H54 (cell line): ENCODE measurements around the gene NMUR1.
A peak's percentile ranks its signal among the peaks of the same experiment; 100 is the strongest.
"Not testable (repeated sequence)": the region's sequence is repeated elsewhere in the genome, so short reads cannot be mapped to it uniquely, and the experiment has no call there.

Source experiments
- DNase-seq: peaks from one replicate; pipeline ENCODE4 v3.0.0; 2011; ENCODE audit warnings: low spot score, mixed read lengths; ENCODE audit not compliant: insufficient read length
- FAIRE-seq: peaks from 3 replicates; lab custom pipeline; 2011; peaks lifted over from hg19 to GRCh38; lab: Jason Lieb, UNC
- POLR2A ChIP-seq: IDR thresholded peaks from 2 replicates; pipeline ENCODE4 v1.6.1; 2011; ENCODE audit warnings: low read depth, mild to moderate bottlenecking, low read length

The NMUR1 gene

DNA sequence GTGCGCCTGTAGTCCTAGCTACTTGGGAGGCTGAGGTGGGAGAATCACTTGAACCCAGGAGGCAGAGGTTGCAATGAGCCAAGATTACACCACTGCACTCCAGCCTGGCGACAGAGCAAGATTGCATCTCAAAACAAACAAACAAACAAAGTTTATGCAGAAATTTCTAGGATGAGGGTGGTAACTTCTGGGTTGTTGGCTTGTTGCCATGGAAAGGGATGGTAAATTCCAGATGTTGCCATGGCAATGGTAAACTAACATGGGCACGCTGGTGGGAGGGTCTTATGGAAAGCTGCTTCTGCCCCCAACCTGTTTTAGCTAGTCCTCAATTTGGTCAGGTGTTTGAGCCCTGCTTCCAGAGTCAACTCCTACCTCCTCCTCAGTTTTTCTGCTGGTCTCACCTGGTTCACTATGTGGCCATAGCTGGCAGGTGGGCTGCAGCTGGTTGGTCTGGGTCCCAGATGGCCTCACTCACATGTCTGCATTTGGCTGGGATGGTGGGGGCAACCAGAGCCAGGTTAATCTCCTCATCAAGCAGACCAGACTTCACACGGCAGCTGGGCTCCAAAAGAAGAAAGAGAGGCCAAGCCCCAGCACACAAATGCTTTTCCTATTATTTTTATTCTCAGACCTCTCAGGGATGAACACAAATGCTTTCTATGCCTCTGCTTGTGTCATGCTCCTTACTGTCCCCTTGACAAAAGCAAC is 35.8 kb upstream of the NMUR1 start:
- TF ChIP-seq POLR2A = no peak
- DNase-seq (no peak), FAIRE-seq (no peak)

DNA sequence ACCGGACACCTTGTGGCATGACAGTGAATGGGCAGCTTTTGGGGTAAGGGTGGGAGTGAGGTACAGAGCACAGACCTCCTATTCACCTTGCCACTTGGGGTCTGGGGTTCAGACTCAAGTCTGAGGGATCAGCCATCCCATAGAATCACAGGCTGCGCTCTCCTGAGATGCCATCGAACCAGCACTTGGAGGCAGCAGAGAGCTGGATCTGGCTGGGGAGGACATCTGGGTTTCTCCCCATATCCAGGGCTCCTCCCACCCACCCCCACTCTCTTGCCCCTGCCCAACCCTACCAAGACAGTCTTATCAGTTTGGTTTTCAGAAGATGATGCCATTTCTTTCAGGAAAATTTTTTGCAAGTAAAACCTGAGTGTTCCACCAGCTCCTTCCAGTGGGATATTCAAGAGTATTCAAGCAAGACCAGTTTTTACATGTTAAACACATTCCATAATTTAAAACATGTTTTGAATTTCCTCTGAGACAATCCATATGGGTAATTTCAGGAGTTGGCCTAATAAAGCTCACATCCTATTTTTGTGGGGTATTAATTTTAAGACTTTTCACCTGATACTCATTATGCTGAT is 33.2 kb upstream of the NMUR1 start:
- FAIRE-seq (no peak), DNase-seq (peak; percentile 80)
- TF ChIP-seq POLR2A = no peak

DNA sequence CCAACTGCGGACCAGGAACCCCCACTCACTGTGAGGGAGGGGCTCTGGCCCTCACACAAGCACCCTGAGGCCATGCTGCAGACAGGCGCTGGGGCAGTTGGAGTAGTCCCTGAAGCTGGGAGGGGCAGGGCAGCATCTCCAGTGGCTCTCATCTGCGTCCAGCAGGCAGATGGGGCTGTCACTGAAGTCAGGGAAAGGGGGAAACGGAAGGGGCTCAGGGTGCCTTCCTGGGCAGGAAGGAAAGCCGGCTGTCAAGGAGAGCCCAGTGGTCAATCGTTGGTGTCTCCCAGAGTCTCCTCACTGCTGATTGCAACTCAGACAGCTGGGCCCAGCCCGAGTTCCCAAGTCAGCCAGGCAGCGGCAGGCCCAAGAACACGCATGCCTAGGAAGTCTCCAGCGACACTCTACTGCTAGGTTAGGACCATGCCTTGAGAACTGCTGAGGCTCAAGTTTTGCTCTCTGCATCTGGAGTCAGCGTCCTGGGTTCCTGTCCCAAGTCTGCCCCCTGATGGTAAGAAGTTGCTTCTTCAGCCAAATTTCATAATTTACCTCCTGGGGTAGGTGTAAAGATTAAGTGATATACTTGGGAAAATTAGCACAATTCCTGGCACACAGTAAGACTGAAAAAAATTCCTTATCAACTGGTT is 27.4 kb upstream of the NMUR1 start:
- DNase-seq = peak; percentile 69
- peak; percentile 15 for FAIRE-seq
- TF ChIP-seq POLR2A = no peak

DNA sequence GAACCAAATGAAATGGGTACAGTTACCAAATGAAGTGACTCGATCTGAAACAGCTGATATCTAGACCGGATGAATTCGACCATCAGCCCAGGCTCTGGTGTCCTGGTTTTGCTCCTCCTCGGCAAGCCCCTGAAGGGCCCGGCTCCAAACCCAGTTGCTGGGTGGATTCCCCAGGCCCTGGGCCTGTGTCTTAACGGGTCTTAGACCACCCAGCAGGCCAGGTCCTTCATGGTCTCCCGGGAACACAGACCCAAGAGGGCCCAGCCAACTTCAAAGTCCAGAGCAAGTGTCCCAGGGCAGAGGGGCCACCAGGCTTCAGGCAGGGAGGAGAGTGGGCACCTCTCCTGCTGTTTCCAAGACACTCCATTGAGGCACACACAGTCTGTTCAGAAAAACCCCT is 26.7 kb upstream of the NMUR1 start:
- no peak for FAIRE-seq
- no peak for TF ChIP-seq POLR2A
- no peak for DNase-seq

DNA sequence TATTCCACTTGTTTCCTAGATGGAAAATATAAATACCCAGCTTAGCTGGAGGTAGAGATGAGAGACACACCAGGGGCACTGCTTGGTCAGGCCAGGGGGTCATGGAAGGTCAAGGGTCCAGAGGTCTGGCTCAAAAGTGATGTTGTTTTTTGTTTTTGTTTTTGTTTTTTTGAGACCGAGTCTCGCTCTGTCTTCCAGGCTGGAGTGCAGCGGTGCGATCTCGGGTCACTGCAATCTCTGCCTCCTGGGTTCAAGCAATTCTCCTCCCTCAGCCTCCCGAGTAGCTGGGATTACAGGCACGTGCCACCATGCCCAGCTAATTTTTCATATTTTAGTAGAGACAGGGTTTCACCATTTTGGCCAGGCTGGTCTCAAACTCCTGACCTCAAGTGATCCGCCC is 26.3 kb upstream of the NMUR1 start:
- not testable (repeated sequence) for FAIRE-seq, DNase-seq

DNA sequence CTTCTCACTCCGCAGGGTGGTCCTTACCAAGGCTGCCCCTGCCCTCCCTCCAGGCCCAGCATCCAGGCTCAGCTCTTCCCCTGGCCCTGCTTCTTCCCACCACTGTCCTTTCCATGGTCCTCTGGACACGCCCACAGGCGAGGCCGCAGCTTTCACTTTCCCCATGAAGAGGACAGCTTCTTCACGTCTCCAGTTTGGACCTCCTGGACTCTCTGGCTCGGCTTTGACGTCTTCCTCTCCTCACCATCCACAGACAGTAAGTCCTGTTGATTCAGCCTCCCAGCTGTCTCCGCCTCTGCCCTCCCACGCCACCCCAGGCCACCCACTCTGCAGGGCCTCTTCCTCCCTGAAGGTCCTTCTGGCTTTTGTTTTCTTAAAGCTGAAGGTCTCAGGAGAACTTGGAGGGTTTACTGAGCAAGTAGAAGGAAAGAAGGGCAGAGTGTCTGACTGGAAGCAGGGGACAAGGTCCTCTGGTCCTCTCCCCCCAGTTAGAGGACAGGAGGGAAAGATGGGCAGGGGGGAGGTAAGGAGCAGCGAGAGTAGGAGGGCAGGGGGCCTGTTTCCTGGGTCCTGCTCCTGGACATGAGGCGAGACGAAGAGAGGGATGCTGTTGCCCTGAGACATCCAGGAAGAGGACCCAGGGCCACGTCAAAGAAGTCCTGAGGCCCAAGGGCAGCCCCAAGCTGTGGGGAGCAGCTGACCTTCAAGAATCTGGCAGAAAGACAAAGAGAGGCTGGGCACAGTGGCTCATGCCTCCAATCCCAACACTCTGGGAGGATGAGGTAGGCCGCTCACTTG is 24.7 kb upstream of the NMUR1 start:
- no peak for TF ChIP-seq POLR2A
- no peak for DNase-seq
- FAIRE-seq = no peak

DNA sequence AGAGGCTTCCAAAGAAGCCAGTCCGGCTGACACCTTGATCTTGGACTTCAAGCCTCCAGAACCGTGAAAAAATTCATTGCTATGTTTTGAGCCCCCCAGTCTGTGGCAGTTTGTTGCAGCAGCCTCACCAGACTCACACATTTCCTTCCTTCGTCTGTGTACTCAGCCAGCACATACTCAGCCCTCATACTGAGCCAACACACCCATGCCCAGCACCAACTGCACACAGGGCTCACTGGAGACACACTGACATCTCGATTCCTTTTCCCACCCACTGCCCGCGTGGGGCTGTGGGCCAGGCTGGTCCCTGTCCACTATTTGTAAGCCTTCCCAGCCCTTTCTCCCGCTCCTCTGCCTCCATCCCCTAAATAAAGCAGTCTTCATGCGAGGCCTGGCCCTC is 24.1 kb upstream of the NMUR1 start:
- FAIRE-seq (no peak), DNase-seq (no peak)
- TF ChIP-seq POLR2A = no peak

DNA sequence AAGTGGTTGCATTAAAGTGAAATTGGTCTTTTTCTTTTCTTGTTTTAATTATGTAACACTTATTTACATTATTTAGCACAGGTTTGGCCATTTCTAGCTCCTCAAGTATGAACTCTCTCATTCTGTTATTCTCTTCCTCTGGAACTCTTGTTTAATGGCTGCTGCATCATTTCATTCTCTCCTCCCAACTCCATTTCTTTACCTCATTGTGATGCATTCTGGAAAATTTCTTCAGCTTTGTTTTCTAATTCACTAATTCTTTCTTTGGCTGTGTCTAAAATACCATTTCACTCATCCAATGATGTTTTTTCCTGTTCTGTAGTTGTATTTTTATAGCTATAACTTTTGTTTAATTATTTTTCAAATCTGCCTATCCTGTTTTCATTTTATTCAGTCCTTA is 22.5 kb upstream of the NMUR1 start:
- FAIRE-seq = no peak

DNA sequence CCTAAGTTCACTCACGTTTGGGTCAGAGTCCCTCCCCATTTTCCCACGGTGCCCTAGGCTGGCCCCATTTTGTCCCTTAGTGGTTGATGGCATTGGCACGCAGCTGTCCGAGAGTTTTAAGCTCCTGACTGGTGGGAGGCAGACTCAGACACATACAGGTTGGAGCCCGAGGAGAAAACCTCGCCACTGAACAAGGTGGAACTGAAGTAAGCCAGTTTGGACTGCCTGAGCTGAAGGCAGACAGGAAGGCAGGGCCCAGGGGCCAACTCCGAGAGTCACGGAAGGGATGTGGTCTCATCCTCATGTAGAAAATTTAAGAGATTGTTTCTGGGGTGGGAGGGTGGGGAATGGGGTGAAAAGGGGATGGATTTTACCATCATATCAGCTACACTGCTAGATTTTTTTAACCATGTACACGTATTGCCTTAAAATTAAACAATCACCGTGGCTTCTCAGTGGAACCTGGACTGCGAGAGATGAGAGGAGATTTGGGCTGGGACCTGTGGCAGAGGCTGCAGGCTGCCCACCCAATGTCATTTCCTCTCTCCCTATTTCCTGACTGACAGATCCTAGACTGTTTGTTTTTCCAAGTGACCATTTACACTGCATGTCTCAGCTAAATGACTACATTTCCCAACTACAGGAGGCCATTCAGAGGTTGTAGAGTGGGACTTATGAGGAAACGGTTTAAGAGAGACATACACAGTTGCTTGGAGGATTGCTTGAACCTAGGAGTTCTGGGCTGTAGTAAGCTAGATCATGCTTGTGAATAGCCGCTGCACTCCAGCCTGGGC is 19.4 kb upstream of the NMUR1 start:
- DNase-seq = no peak
- FAIRE-seq = no peak
- TF ChIP-seq POLR2A = no peak

More for the DNA sequence above, 22.5 kb upstream of the NMUR1 start:
- TF ChIP-seq POLR2A = no peak
- no peak for DNase-seq

DNA sequence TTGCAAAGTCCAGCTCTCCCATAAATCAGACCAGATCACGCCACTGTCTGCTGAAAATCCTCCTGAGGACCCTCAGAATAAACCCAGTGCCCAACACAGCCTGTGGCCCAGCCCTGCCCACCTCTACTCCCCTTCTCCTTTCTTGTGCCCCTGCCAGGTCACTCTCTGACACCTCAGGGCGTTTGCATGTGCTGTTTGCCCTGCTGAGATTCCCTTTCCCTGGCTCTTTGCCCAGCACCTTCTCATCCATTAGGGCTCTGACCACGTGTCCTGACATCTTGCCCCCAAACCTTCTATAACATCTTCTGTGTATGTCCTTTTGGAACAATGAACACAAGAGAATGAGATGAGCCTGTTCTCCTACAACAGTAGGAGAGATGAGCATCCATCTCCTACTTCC is 18.5 kb upstream of the NMUR1 start:
- TF ChIP-seq POLR2A = no peak
- DNase-seq (no peak), FAIRE-seq (no peak)

DNA sequence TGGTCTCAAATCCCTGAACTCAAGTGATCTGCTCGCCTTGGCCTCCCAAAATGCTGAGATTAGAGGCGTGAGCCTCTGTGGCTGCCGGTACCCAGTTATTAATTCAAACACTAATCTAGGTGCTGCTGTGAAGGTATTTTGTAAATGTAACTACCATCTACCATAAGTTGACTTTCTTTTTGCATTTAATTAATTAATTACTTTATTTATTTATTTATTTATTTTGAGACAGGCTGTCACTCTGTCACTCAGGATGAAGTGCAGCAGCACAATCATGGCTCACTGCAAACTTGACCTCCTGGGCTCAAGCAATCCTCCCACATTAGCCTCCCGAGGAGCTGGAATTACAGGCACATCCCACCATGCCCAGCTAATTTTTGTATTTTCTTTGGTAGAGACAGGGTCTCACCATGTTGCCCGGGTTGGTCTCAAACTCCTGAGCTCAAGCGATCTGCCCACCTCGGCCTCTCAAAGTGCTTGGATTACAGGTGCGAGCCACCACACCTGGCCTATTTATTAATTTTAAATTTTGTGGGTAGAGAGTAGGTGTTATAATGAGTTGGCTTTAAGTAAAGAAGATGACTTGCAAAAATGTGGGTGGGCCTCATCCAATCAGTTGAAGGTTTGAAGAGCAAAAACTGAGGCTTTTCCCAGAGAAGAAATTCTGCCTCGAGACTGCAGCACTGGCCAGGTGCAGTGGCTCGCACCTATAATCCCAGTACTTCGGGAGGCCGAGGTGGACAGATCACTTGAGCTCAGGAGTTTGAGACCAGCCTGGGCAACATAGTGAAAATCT is 17.3 kb upstream of the NMUR1 start:
- DNase-seq (no peak), FAIRE-seq (no peak)
- TF ChIP-seq POLR2A = no peak

DNA sequence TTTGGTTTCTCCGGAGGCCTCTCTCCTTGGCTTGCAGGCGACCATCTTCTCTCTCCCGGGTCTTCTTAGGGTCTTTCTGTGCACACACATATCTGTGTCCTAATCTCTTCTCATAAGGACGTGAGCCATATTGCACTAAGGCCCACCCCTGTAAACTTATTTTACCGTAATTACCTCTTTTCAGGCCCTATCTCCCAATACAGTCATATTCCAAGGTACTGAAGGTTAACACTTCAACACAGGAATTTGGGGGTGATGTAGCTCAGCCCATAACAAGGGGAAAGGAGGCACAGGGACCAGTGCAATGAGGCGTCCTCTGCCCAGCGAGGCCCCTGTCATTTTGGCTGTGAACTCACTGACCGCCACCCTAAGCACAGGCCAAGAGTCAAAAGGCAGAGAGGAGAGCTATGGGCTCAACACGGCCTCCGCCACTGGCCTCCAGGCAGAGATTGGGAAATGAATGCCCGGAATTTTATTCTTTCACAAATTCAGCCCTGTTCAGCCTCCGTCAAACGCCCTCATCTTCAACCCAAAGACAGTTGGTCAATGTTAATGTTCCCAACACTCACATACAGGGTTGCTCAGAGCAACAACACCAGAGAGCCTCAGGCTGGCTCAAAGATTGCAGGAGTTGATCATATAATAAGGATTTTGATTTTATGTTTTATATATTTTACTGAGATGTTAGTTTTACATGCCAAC is 15.9 kb upstream of the NMUR1 start:
- no peak for TF ChIP-seq POLR2A
- no peak for FAIRE-seq
- no peak for DNase-seq
